Measurements from ENCODE around the gene METTL3.

GRCh38 chr14:21494902-21495762 is 16.0 kb downstream of the METTL3 start:
- TF ChIP-seq EZH2 (IDR thresholded peaks at IDR 0.05; ENCODE audit: low read length, missing control alignments) = no peak
- TF ChIP-seq, protein P1, sequence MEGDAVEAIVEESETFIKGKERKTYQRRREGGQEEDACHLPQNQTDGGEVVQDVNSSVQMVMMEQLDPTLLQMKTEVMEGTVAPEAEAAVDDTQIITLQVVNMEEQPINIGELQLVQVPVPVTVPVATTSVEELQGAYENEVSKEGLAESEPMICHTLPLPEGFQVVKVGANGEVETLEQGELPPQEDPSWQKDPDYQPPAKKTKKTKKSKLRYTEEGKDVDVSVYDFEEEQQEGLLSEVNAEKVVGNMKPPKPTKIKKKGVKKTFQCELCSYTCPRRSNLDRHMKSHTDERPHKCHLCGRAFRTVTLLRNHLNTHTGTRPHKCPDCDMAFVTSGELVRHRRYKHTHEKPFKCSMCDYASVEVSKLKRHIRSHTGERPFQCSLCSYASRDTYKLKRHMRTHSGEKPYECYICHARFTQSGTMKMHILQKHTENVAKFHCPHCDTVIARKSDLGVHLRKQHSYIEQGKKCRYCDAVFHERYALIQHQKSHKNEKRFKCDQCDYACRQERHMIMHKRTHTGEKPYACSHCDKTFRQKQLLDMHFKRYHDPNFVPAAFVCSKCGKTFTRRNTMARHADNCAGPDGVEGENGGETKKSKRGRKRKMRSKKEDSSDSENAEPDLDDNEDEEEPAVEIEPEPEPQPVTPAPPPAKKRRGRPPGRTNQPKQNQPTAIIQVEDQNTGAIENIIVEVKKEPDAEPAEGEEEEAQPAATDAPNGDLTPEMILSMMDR (conservative IDR thresholded peaks at IDR 0.05 in 1 of 2, IDR thresholded peaks at IDR 0.05 in 1 of 2; ENCODE audit: low read depth in 1 of 2, low read length in 2 of 2) = no peak
